ENCODE results near the gene MMP27.
"Not testable (repeated sequence)": the region's sequence is repeated elsewhere in the genome, so short reads cannot be mapped to it uniquely, and the experiment has no call there.

The MMP27 gene

GRCh38 chr11:102705626-102706025 lies at the start of gene MMP27:
MMP27 (minus strand) TSS chr11:102705769; CDS start chr11:102705714, 55 bp downstream.
- no peak for TF ChIP-seq CTCF (IDR thresholded peaks at IDR 0.05; ENCODE audit: extremely low read depth, missing control alignments)
- DNase-seq (ENCODE audit: low spot score), result no peak

GRCh38 chr11:102753267-102753666 lies 47.7 kb upstream of the MMP27 start:
- no peak for TF ChIP-seq CTCF (IDR thresholded peaks at IDR 0.05; ENCODE audit: extremely low read depth, missing control alignments)
- no peak for DNase-seq (ENCODE audit: low spot score)

- TF ChIP-seq CTCF (IDR thresholded peaks at IDR 0.05; ENCODE audit: extremely low read depth, missing control alignments), result no peak
- no peak for DNase-seq (ENCODE audit: low spot score)
These were observed 46.1 kb upstream of the MMP27 start for GRCh38 chr11:102751673-102752072.

GRCh38 chr11:102749101-102749722 lies 43.6 kb upstream of the MMP27 start:
- no peak for TF ChIP-seq CTCF (IDR thresholded peaks at IDR 0.05; ENCODE audit: extremely low read depth, missing control alignments)
- DNase-seq (ENCODE audit: low spot score), result no peak

- not testable (repeated sequence) for DNase-seq (ENCODE audit: low spot score)
These were observed 41.4 kb upstream of the MMP27 start for GRCh38 chr11:102746746-102747578.

- no peak for TF ChIP-seq CTCF (IDR thresholded peaks at IDR 0.05; ENCODE audit: extremely low read depth, missing control alignments)
- DNase-seq (ENCODE audit: low spot score), result no peak
These were observed 29.1 kb upstream of the MMP27 start for GRCh38 chr11:102734650-102735049.

GRCh38 chr11:102733232-102733875 lies 27.8 kb upstream of the MMP27 start:
- peak; percentile 58 for DNase-seq (ENCODE audit: low spot score)
- TF ChIP-seq CTCF (IDR thresholded peaks at IDR 0.05; ENCODE audit: extremely low read depth, missing control alignments), result peak; percentile 60

- DNase-seq (ENCODE audit: low spot score), result not testable (repeated sequence)
These were observed 25.4 kb upstream of the MMP27 start for GRCh38 chr11:102730944-102731343.
